GM19035 (cell line): ENCODE measurements around the gene PSORS1C1.

Source experiments
- ATAC-seq: cut with Tn5 transposase; IDR thresholded peaks from one replicate; pipeline ENCODE4 v1.9.1; 2021; ENCODE audit not compliant: unreplicated experiment

The PSORS1C1 gene

DNA sequence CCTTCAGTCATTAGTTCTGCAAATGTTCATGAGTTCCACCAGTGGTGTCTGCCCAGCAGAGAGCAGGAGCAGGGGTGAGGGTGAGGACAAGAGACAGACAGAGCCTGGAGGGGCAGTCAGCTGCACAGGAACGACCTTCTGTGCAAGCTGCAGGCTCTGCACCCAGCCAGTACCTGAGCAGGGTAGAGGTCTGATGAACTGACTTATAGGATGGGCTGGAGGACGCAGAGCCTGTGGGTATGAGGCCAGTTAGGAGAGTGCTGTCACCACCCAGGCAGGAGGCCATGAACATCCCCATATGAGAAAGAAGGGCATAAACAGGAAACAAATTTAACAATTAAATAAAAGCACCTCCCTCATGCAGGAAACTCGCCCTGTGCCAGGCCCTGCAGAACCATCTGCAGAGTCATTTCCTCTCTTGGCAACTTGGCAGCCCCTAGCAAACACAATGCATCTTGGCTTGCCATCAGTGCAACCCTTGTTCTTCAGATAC is 20.2 kb upstream of the PSORS1C1 start:
- ATAC-seq = no peak

- no peak for ATAC-seq
These were observed 18.4 kb upstream of the PSORS1C1 start for GRCh38 chr6:31096215-31096614.

- no peak for ATAC-seq
These were observed 17.9 kb upstream of the PSORS1C1 start for GRCh38 chr6:31096656-31097055.

- no peak for ATAC-seq
These were observed 16.1 kb upstream of the PSORS1C1 start for GRCh38 chr6:31098449-31098938.

DNA sequence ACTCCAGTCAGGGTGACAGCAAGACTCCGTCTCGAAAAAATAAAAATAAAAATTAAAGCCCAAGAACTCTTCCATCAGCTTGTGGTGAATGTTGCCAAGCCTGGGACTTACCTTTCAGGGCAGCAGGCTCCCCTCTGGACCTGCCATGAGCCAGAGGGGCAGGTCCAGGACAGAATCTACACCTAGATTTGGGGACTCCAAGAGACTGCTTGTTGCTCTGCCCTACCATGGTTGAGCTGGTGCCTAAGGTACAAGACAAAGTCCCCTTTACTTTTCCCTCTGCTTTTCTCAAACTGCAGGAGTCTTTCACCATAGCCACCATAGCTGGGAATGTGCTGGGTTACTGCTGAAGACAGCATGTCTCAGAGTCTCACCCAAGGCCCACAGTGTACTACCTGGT is 11.5 kb upstream of the PSORS1C1 start:
- no peak for ATAC-seq

DNA sequence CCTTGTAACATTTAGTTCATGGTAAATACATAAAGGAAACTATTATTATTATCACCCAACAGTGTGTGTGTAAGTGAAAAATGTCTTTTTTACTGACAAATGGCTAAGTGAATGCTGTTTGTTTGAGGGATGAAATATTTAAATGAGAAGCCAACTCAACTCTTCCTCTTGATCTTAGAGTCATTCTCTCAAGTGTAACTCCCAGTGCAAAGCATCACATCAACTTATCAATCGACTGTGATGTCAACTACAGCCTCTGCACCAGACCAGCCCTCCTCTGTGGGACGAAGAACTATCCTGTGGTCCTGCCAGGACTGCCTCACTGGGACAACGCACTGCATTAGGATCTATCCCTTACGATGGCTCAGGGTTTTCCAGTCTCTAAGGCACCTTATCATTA is 7.5 kb upstream of the PSORS1C1 start:
- ATAC-seq = no peak

GRCh38 chr6:31110825-31111582 is 3.6 kb upstream of the PSORS1C1 start:
- ATAC-seq = no peak

DNA sequence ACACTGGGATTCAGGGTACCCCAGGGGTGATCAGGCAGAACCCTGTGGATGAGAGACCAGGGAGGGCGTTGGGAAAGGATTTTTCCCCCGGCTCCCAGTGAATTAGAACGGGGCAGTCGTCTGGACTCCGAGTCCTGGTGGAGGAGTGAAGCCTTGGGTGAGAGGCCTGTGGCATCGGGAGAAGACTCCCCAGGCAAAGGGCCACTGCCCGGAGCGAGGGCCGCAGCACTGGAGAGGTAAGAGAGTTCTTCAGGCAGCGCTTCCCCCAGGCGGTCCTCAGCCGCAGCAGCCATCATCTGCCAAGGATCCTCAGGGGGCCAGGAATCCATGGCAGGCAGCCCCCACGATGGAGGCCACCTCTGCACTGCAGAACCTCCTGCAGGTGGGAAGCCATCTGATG is 2.9 kb upstream of the PSORS1C1 start:
- ATAC-seq = no peak

DNA sequence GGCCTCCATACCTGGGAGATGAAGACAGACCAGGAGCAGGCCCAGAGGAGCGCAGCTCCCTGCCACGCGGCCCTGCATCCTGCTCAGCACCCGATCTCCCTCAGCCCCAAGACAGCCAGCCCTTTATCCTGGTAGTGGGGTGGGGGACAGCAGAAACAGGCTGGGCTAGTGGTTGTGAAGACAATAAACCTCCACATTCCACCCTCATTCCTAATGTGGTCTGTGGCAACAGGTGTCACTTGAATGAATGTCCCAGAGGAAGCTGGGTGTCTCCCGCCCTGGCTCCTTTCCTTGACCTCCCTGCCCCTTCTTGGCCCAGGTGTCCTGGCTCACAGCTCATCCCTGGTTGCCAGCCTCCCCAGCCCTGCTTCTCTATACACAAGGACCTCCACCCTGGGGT is 2.1 kb upstream of the PSORS1C1 start, which contains the start of gene C6orf15:
TSS of gene C6orf15 (minus strand) at position 98 of the 400 bp plus-strand sequence. CDS start at position 78, 20 bp downstream.
- no peak for ATAC-seq

DNA sequence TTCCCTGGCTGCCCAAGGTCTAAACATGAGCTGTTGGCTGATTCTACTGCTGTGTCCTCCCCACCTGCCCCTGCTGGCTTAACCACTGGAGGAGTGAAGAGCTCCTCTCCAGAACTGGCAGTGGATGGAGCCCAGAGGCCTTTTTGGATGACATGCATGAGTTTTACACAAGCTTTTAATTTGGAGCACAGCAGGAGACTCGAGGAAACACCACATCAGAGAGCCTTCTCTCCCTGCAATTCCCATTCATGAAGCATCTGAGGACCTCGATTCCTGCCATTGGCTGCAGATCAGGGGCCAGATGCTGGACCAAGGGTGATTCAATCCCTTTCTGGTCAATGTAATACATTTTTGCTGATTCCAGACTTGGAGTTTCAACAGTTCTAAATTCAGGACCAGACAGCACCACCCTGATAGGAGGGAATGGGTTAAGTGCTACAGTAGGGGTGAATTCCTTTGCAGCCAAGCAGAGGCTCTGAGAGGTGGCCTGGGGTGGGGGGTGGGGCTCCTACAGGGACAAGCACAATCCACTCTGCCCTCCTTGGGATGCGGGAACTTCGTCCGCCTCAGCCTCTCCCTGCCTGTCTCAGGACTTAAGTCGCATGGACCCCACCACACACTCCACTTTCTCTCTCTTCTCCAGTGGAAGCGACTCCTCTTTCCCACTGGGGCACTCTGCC is 599 bp upstream of the PSORS1C1 start:
- no peak for ATAC-seq

DNA sequence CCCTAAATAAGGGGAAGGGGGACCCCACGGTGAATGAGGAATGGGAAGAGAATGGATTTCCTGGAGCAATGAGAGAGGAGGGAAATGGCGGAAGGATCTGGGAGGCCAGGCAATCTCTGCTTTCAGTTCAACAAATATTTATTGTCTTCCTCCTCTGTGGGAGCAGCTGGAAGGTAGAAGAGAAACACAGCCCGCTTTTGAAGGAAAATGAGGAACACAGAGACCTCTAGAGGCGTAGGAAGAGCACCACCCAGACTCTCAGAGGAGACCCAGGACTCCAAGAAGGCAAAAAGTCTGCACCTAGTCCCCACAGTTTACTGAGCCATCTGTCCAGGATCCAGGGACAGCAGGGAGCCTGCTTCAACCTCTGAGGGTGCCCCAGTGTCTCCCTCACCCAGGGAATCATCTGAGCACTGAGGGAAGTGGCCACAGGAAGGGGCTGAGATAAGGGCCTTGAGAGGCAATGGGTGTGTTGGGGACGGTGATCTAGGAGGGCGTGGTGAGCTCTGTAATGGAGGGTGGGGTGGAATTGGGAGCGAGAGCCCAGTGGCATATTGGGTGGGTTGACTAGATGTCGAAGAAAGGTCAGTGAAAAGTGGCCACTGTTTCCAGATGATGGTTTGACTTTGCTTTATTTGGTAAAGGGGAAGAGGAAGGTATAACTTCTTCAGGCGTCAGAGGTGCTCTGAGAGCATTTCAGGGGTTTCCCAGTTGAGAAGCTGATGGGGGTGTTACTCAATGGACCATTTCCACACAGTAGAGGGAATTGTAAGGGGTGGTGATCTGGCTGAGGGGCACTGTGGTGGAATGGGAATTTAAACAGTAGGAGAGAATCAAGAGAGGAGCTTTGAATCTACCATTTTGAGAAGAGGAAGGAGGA is 610 bp downstream of the PSORS1C1 start:
- ATAC-seq = no peak

GRCh38 chr6:31115941-31116560 is 1.5 kb downstream of the PSORS1C1 start:
- ATAC-seq = no peak

- ATAC-seq = no peak
These were observed 2.2 kb downstream of the PSORS1C1 start for GRCh38 chr6:31116661-31117385.

DNA sequence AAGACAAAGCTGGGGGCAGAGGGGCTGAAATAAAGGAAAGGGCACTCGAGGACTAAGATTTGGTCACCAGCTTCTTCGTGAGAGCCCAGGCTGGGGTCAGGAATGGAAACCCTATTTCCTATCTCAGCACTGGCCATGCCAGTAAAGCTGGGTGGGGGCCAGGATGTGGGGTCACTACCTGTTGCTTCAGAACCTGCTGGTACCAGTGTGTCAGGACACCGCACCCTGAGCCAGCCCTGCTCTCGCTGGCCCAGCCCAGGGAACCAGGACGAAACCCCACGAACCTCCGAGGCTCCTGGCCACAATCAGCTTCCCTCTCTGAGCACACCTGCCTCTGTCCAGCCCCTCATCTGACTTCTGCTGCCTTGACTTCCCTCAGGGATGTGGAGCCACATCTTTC is 3.6 kb downstream of the PSORS1C1 start:
- ATAC-seq = no peak

- no peak for ATAC-seq
These were observed 5.7 kb downstream of the PSORS1C1 start, which contains the start of gene CDSN for GRCh38 chr6:31120151-31120915. Gene CDSN, minus strand, starts transcription at chr6:31120446. Its CDS starts 27 bp downstream, at chr6:31120419.

DNA sequence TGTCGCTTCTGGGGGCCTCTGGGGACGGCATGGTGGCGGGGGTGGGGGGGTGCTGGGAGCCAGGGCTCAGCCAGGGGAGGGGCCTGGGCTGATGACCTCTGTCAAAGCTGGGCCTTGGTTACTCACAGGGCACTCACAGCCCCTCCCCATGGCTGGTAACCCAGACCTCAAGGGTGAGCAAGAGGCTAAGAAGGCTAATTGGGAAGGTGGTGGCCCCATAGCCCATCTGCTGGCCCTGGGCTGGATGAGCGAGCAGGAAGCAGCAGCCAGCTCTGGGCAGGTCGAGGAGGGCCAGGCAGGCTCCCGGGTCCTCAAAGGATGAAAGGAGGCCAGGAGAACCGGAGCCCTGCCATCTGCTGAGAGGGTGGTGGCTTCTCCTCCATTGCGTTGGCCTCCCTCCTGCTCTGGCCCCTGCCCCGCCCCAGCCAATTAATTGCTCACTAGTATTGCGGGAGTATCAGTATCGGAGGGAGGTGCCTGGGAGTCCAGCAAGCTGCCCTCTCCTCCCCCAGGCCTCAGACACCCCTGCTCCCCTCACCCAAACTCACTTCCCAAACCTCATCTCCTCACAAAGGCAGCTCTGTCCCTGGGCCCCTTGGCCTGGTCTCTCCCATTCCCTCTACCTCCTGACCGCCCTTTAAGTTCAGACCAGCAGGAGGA is 6.7 kb downstream of the PSORS1C1 start:
- no peak for ATAC-seq

DNA sequence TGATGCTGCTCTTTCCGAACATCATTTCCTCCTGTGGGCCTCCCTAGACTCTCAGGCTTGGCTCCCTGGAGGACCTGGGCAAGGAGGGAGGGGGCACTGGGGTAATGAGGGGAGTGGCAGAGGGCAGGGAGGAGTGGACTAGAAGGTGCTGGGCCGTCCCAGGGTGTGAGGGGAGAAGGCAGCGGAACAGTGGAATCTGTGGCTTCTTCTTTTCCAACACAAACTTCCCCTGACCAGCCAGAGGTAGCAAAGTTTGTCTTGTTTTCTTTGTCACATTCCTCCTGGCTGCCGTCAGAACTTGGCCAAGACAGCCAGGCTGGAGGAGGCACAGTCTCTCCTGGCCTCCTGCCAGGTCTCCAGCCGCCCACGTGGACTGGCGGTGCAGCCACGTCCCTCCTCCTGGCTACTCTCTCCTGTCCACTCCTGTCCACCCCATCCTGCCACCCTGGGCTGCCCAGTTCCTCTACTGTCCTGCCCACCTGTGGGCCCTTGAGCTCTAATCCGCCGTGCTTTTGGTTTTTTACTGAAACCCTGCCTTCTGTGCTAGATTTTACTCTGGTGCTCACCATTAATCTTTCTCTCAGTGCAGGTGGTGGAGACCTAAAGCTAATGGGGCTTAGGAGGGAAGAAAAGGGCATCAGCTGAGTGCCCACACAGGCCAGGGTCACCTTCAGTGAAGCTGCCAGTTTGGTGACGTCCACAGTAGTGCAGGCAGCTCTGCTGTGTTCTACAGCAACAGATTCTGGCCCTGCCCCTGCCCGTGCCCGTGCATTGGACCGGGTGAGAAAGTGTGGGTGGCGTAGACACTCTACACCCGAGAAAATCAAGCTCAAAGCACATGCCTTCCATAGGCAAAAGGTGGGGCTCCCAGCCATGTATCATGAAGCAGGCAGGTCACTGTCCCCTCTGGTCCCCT is 8.4 kb downstream of the PSORS1C1 start:
- no peak for ATAC-seq

- no peak for ATAC-seq
These were observed 10.6 kb downstream of the PSORS1C1 start for GRCh38 chr6:31125162-31125561.
